T-cell (primary cell): Measurements from ENCODE around the gene TMSB15C. TPM values are rescaled to one million over a fixed set of nuclear protein-coding genes. Genes with fewer than 3 reads are reported as not detected.
"Not testable (repeated sequence)": the region's sequence is repeated elsewhere in the genome, so short reads cannot be mapped to it uniquely, and the experiment has no call there.

Experiments
- ATAC-seq, 4 experiments: fragments of 200-7000 bp in 3 of 4; fragments of 150-1000 bp in 1 of 4; cut with Tn5 transposase; replicated peaks in 1 of 4; 1 replicate in 3 of 4; 2 replicates in 1 of 4; pipeline ENCODE4 v1.10.0; 2021; ENCODE audit warnings: moderate library complexity in 3 of 4, mild to moderate bottlenecking in 2 of 4, moderate number of reproducible peaks in 1 of 4
- CTCF ChIA-PET, 2 donors: fragments of 300-600 bp; sonication (Branson Sonifier 250); formaldehyde crosslinking; loops; one replicate each; lab custom pipeline; 2022; ENCODE audit warnings: antibody characterized with exemption in 2 of 2; lab: Charles Lee
- POLR2A ChIA-PET, 2 donors: fragments of 300-600 bp; sonication (Branson Sonifier 250); formaldehyde crosslinking; loops; one replicate each; lab custom pipeline; 2022; ENCODE audit warnings: antibody characterized with exemption in 2 of 2; lab: Charles Lee
- DNase-seq, 35 experiments: peaks; one replicate each; pipeline versions ENCODE4 v3.0.0 to v3.0.0-alpha.2; 2013 to 2023
- H3K27ac ChIP-seq: one replicate; pipeline ENCODE4 v1.5.1; 2013; ENCODE audit warnings: low read length
- H3K27me3 ChIP-seq, 2 experiments: replicated peaks in 1 of 2; 1 replicate in 1 of 2; 2 replicates in 1 of 2; pipeline versions ENCODE4 v1.6.1 to v1.7.0; 2013; ENCODE audit warnings: low read length in 1 of 2, mixed read lengths in 1 of 2; ENCODE audit not compliant: control insufficient read depth in 2 of 2, insufficient read depth in 2 of 2; ENCODE audit errors: extremely low read depth in 1 of 2
- H3K36me3 ChIP-seq, 2 donors: 1 replicate in 1 of 2; 2 replicates in 1 of 2; pipeline versions ENCODE4 v1.6.1 to v1.7.0; 2013; ENCODE audit warnings: low read length in 1 of 2; ENCODE audit not compliant: control insufficient read depth in 2 of 2, insufficient read depth in 1 of 2; ENCODE audit errors: extremely low read depth in 1 of 2
- H3K4me1 ChIP-seq, 2 experiments: 1 replicate in 1 of 2; 2 replicates in 1 of 2; pipeline versions ENCODE4 v1.6.1 to v1.7.0; 2013; ENCODE audit warnings: low read length in 2 of 2, mixed read lengths in 1 of 2; ENCODE audit not compliant: insufficient read depth in 2 of 2, control insufficient read depth in 1 of 2; ENCODE audit errors: extremely low read depth in 1 of 2
- H3K4me3 ChIP-seq, 2 donors: 1 replicate in 1 of 2; 2 replicates in 1 of 2; pipeline versions ENCODE4 v1.5.1 to v1.7.0; 2013; ENCODE audit warnings: mild to moderate bottlenecking in 2 of 2, low read length in 1 of 2, moderate library complexity in 1 of 2; ENCODE audit not compliant: control insufficient read depth in 1 of 2; ENCODE audit errors: extremely low read depth in 1 of 2
- H3K9me3 ChIP-seq: 2 replicates; pipeline ENCODE4 v1.7.0; 2013
- H3K27ac Mint-ChIP-seq, 2 donors: one replicate each; pipeline ENCODE4 v1.8.0; 2020 to 2021; ENCODE audit warnings: mild to moderate bottlenecking in 2 of 2, mixed read lengths in 2 of 2
- H3K27me3 Mint-ChIP-seq, 2 donors: one replicate each; pipeline ENCODE4 v1.8.0; 2021 to 2022; ENCODE audit warnings: mixed read lengths in 2 of 2
- H3K36me3 Mint-ChIP-seq: one replicate; pipeline ENCODE4 v1.8.0; 2021; ENCODE audit warnings: mixed read lengths
- H3K4me1 Mint-ChIP-seq, 3 donors: one replicate each; pipeline ENCODE4 v1.8.0; 2020 to 2022; ENCODE audit warnings: mixed read lengths in 3 of 3, mild to moderate bottlenecking in 1 of 3
- H3K4me3 Mint-ChIP-seq, 3 donors: one replicate each; pipeline ENCODE4 v1.8.0; 2020 to 2022; ENCODE audit warnings: mild to moderate bottlenecking in 3 of 3, mixed read lengths in 3 of 3, moderate library complexity in 3 of 3
- H3K9me3 Mint-ChIP-seq, 3 donors: one replicate each; pipeline ENCODE4 v1.8.0; 2020 to 2022; ENCODE audit warnings: mixed read lengths in 3 of 3
- WGBS: methylation state at CpG from one replicate; pipeline ENCODE4 v1.1.5; 2013; ENCODE audit warnings: missing lambda C conversion rate; ENCODE audit not compliant: insufficient coverage; 5-methylcytosine and 5-hydroxymethylcytosine counted together
- total RNA-seq, 35 experiments: library from RNA in 6 of 35; stranded (reverse) in 6 of 35; fragments of 120-200 nt in 1 of 35; gene quantifications; one replicate each; pipeline versions ENCODE4 v1.2.1 to v1.2.4 and lab custom pipeline; 2013 to 2026

The TMSB15C gene
- total RNA-seq (1 to 10 TPM; 2.1 to 3.5 (median 2.7) TPM), total RNA-seq (lab: John Stamatoyannopoulos, UW) (0 to 0.42 (median 0.09) reads per million in 29 experiments)
- 3.8 TPM for total RNA-seq (2013)

- ATAC-seq: peak; percentile 96 to 99 (median 98)
- H3K9me3 Mint-ChIP-seq, H3K4me1 Mint-ChIP-seq, H3K27me3 Mint-ChIP-seq, H3K4me3 Mint-ChIP-seq, POLR2A ChIA-PET, H3K27ac Mint-ChIP-seq, DNase-seq, H3K36me3 ChIP-seq, CTCF ChIA-PET, H3K9me3 ChIP-seq, H3K27me3 ChIP-seq, H3K4me1 ChIP-seq, H3K36me3 Mint-ChIP-seq, H3K4me3 ChIP-seq, H3K27ac ChIP-seq: not testable (repeated sequence)
- no CpG with 5 or more reads among the region's 46 CpGs for WGBS
Observed at GRCh38 chrX:104075778-104076445, at the start of gene TMSB15C. Gene TMSB15C, minus strand, starts transcription at chrX:104076236.

GRCh38 chrX:104122829-104123228, 46.8 kb upstream of the TMSB15C start:
- Histone ChIP-seq H3K36me3 (peaks cover 0 to 2% of the 10 kb centered on the region in 2 donors), H3K27me3 (no peaks in the 10 kb centered on the region), H3K9me3 (no peaks in the 10 kb centered on the region), H3K4me1 (peaks cover 10 to 12% of the 10 kb centered on the region in 2 experiments), H3K27ac (no peak overlapping the region), H3K4me3 (no peak overlapping the region)
- WGBS: 5% methylated on average over 4 of the region's 5 CpGs
- H3K4me3 Mint-ChIP-seq: peak overlapping the region in 1 of 3 donors; percentile 53
- peak overlapping the region; percentile 84 to 87 for H3K27ac Mint-ChIP-seq
- POLR2A ChIA-PET: no interaction called here
- CTCF ChIA-PET: interaction anchor here (0.7 kb wide), 3 partner anchors 13 to 659 kb away, joined by 3 to 4 read pairs (median 3); no protein-coding TSS in a partner anchor
- H3K27me3 Mint-ChIP-seq: peaks cover 0 to 13% of the 10 kb centered on the region in 2 donors
- ATAC-seq (peak; percentile 75 to 97 (median 93)), DNase-seq (peak in 3 of 35 experiments; percentile 15 to 36 (median 29))
- peaks cover 14 to 37% (median 16%) of the 10 kb centered on the region in 3 donors for H3K4me1 Mint-ChIP-seq
- no peaks in the 10 kb centered on the region for H3K9me3 Mint-ChIP-seq
- no peaks in the 10 kb centered on the region for H3K36me3 Mint-ChIP-seq

DNA sequence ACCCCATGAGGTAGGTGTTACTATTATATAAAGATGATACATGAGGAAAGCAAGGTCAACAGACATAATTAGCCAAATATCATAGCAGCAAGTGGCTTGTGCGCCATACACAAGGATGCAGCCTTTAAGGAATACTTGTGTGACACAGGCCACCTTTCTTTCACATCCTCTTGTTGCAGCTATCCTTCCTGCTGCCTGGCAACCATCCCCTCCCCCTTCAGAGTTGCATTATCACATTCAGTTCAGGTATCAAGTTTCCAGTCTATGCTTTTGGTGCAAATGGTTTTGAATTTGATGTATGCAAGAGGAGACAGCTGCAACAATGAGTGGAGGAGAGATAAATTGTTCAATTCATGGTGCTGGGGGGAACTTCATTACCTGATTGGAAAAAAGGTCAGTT, 42.7 kb upstream of the TMSB15C start:
- DNase-seq: no peak
- no peak overlapping the region for H3K4me3 ChIP-seq
- ATAC-seq: no peak
- no peaks in the 10 kb centered on the region for H3K9me3 ChIP-seq
- no peaks in the 10 kb centered on the region for H3K27me3 ChIP-seq
- H3K9me3 Mint-ChIP-seq: no peaks in the 10 kb centered on the region
- peaks cover 12 to 34% (median 16%) of the 10 kb centered on the region in 3 donors for H3K4me1 Mint-ChIP-seq
- no peak overlapping the region for H3K27ac Mint-ChIP-seq
- H3K36me3 Mint-ChIP-seq: no peaks in the 10 kb centered on the region
- ChIA-PET POLR2A (no interaction called here), CTCF (no interaction called here)
- WGBS: 80% methylated on average over 1 of the region's 1 CpG
- peaks cover 12 to 14% of the 10 kb centered on the region in 2 experiments for H3K4me1 ChIP-seq
- no peak overlapping the region for H3K27ac ChIP-seq
- peaks cover 0 to 30% of the 10 kb centered on the region in 2 donors for H3K27me3 Mint-ChIP-seq
- no peaks in the 10 kb centered on the region for H3K36me3 ChIP-seq
- no peak overlapping the region for H3K4me3 Mint-ChIP-seq

DNA sequence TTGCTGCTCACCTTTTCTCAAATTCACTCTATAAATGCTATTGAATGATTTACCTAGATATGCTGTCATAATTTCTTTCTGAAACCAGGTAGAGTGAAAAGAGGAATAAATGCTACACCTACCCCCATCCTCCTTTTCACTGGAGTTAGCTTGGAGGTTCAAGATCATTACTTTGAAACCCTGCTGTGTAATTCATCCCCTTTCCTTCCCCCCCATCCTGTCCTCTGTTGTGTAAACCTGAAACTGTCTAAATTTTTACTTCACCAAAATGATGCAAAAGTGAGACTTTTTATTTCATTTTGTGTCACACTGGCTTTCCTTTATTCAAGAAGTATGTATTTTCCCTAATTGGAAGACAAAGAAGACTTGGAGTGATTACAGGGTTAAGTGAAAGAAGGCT, 41.7 kb upstream of the TMSB15C start:
- no peak overlapping the region for H3K27ac ChIP-seq
- Mint-ChIP-seq H3K27ac (peak overlapping the region in 1 of 2 donors; percentile 65), H3K9me3 (no peaks in the 10 kb centered on the region), H3K36me3 (no peaks in the 10 kb centered on the region), H3K27me3 (peaks cover 0 to 30% of the 10 kb centered on the region in 2 donors), H3K4me1 (peaks cover 2 to 29% (median 13%) of the 10 kb centered on the region in 3 donors), H3K4me3 (no peak overlapping the region)
- ATAC-seq: no peak
- no peaks in the 10 kb centered on the region for H3K9me3 ChIP-seq
- peaks cover 5 to 14% of the 10 kb centered on the region in 2 experiments for H3K4me1 ChIP-seq
- ChIA-PET POLR2A (no interaction called here), CTCF (no interaction called here)
- DNase-seq: no peak
- H3K27me3 ChIP-seq: no peaks in the 10 kb centered on the region
- H3K4me3 ChIP-seq: no peak overlapping the region
- no peaks in the 10 kb centered on the region for H3K36me3 ChIP-seq

GRCh38 chrX:104113222-104113965, 37.4 kb upstream of the TMSB15C start:
- Mint-ChIP-seq H3K27me3 (peaks cover 0 to 32% of the 10 kb centered on the region in 2 donors), H3K4me3 (peak overlapping the region; percentile 81 to 88 (median 86)), H3K27ac (peak overlapping the region; percentile 71 to 76), H3K36me3 (no peaks in the 10 kb centered on the region), H3K9me3 (no peaks in the 10 kb centered on the region), H3K4me1 (peaks cover 8 to 50% (median 29%) of the 10 kb centered on the region in 3 donors)
- Histone ChIP-seq H3K36me3 (no peaks in the 10 kb centered on the region), H3K9me3 (no peaks in the 10 kb centered on the region), H3K4me1 (peaks cover 2 to 46% of the 10 kb centered on the region in 2 experiments), H3K27me3 (no peaks in the 10 kb centered on the region), H3K27ac (no peak overlapping the region), H3K4me3 (peak overlapping the region; percentile 62 to 76)
- WGBS: 0% methylated on average over 3 of the region's 24 CpGs
- CTCF ChIA-PET: interaction anchor here (0.6 to 4.4 kb wide), 8 partner anchors 13 to 82 kb away, joined by 3 to 27 read pairs (median 4); partner anchors contain the start of gene SLC25A53 (in 1 of the 2)
- DNase-seq (peak in 32 of 35 experiments; percentile 10 to 72 (median 43)), ATAC-seq (peak; percentile 54 to 62 (median 57))
- POLR2A ChIA-PET: no interaction called here

DNA sequence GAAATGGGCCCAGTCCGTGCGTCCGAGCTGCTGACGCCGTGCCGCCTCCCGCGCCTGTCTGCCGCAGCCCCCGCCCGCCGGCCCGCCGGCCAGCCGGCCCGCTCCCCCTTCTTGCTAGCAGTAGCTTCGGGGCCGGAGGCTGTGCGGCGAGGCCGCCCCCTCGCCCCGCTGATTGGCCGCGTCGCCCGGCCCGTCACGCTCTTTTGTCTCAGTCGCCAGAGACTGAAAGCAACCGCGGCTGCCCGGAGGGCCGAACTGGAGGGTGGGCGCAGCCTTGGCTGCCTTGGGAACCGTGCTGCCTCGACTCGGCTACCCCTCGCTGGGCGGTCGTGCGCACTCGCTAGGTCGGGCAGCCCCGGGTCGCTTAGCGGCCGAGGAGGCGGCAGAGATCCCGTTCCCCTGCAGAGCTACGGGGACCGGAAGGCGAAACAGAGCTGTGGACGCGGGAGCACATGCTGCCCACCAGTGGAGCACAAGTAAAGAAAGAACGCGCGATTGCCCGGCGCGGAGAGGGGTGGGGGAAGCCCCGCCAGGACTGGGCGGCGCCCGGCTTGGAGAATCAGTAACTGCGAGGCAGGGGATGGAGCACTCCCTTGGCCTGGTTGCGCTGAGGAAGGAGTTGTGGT, 36.4 kb upstream of the TMSB15C start, which contains the start of gene ZCCHC18:
Gene ZCCHC18 (plus strand): TSS at position 198 of the 626 bp plus-strand sequence. CDS start 1,589 bp downstream, outside the sequence.
- Histone ChIP-seq H3K9me3 (no peaks in the 10 kb centered on the region), H3K4me3 (peak within 1 kb of the TSS; percentile 75 to 76), H3K27me3 (no peaks in the 10 kb centered on the region), H3K36me3 (no peaks in the 10 kb centered on the region), H3K4me1 (peaks cover 2 to 53% of the 10 kb centered on the region in 2 experiments), H3K27ac (peak within 1 kb of the TSS; percentile 78)
- Mint-ChIP-seq H3K4me3 (peak within 1 kb of the TSS; percentile 81 to 88 (median 86)), H3K9me3 (no peaks in the 10 kb centered on the region), H3K4me1 (peaks cover 8 to 52% (median 31%) of the 10 kb centered on the region in 3 donors), H3K27me3 (peaks cover 0 to 26% of the 10 kb centered on the region in 2 donors), H3K27ac (peak within 1 kb of the TSS; percentile 71 to 94), H3K36me3 (no peaks in the 10 kb centered on the region)
- ATAC-seq: peak; percentile 35 to 53 (median 39)
- peak in 14 of 35 experiments; percentile 6 to 48 (median 19) for DNase-seq
- 0% methylated on average over 40 of the region's 67 CpGs for WGBS
- POLR2A ChIA-PET: interaction anchor here in 1 of 2 donors (0.9 kb wide), 1 partner anchor 45 kb away, joined by 4 read pairs; the partner anchor contains the start of gene SLC25A53
- CTCF ChIA-PET: interaction anchor here (1.0 to 4.4 kb wide), 6 partner anchors 13 to 83 kb away, joined by 3 to 27 read pairs (median 4); partner anchors contain the start of gene SLC25A53 (in 1 of the 2)
